Smooth muscle cell of the coronary artery (primary cell): ENCODE measurements around the gene SLC7A6OS. TPM values are rescaled to one million over a fixed set of nuclear protein-coding genes. Genes with fewer than 3 reads are reported as not detected.

Source experiments
- total RNA-seq: library from RNA; depleted of rRNA; stranded (reverse); fragments of >200 nt; gene quantifications from 2 replicates; pipeline ENCODE4 v1.2.3, GENCODE V29; 2014; ENCODE audit warnings: low replicate concordance

Gene SLC7A6OS
- 12.4 and 20.4 TPM in 2 replicates for total RNA-seq

GRCh38 chr16:68310774-68311511, at the start of gene SLC7A6OS, which contains the start of gene PRMT7:
SLC7A6OS (minus strand) TSS chr16:68310946; CDS start chr16:68310926, 20 bp downstream.
PRMT7 (plus strand) TSS chr16:68311019; CDS start chr16:68315980, 4,961 bp downstream.

DNA sequence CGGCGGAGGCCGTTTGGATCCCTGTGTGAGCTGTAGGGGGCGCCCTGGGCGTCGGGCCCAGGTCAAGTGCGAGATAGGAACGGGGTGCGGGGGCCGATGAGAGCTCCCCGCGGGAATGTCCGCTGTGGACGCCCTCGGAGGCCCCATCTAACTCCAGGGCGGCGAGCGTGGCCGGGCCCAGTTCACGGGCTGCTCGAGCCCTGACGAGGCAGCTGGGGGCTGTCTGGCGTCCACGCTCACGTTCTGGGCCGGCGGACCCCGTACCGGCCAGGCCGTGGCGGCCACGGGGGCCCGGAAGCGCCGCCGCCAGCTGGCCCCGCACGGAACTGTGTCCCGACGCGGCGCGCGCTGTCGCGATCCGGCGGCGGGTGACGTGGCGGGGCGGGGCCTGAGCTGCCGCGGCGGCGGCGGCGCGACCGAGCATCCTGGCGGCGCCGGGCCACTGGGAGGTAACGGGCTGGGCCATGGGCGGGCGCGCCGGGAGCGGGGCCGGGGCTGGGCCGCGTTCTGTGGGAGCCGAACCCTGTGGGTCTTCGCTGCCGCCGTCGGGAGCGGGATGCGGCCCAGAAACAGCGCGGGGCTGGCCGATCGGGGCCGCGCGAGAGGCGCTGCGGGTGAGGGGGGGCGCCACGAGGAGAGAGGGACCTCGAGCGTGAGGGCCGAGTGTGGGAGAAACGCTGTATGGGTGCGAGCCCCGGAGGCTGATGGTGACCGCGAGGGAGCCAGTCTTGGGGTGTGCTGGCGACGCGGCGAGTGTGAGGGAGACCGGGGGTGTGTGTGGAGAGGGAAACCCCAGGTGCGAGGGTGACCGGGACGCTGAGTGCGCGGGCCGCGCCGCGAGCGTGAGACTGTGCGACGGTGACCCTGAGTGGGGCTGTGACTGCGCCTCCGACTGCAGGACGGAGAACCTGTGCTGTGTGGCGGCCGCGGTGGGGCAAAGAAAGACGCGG, 46.3 kb downstream of the SLC7A6OS start, which contains the start of gene SLC7A6:
Gene SLC7A6, plus strand, starts transcription at position 399 of the 950 bp plus-strand sequence. CDS start 10,201 bp downstream, outside the sequence.

Other genes with a start within 250 kb of the SLC7A6OS start
- gene NFATC3, start 225.6 kb downstream of the SLC7A6OS start, total RNA-seq, result 5.9 and 8.2 TPM in 2 replicates
- gene ESRP2, start 74.8 kb downstream of the SLC7A6OS start, total RNA-seq, result under 0.01 TPM in 1 of 2 replicates, not detected in the other
- gene PLA2G15, start 65.6 kb downstream of the SLC7A6OS start, total RNA-seq, result 18.6 and 23.8 TPM in 2 replicates
- 12.1 and 12.9 TPM in 2 replicates for gene SLC7A6, start 46.4 kb downstream of the SLC7A6OS start, total RNA-seq
- gene PRMT7, start 73 bp upstream of the SLC7A6OS start, total RNA-seq, result 32.9 and 84.5 TPM in 2 replicates
- not detected in 2 replicates for gene SMPD3, start 137.6 kb upstream of the SLC7A6OS start, total RNA-seq
- gene ZFP90, start 228.3 kb upstream of the SLC7A6OS start, total RNA-seq, result 19.3 and 20.2 TPM in 2 replicates